Kidney epithelial cell (primary cell): ENCODE data around the gene IL17RA. TPM values are rescaled to one million over a fixed set of nuclear protein-coding genes. Genes with fewer than 3 reads are reported as not detected.

Source experiments
- DNase-seq: peaks from one replicate; pipeline ENCODE4 v3.0.0-alpha.2; 2010; ENCODE audit warnings: low read depth
- H3K27me3 ChIP-seq: 2 replicates; pipeline ENCODE4 v1.6.0; 2011; ENCODE audit warnings: low read length; ENCODE audit not compliant: control insufficient read depth, insufficient read depth
- H3K36me3 ChIP-seq: 2 replicates; pipeline ENCODE4 v1.5.1; 2011; ENCODE audit warnings: low read length; ENCODE audit not compliant: control insufficient read depth, insufficient read depth
- H3K4me3 ChIP-seq: 2 replicates; pipeline ENCODE4 v1.5.1; 2011; ENCODE audit warnings: low read depth, mild to moderate bottlenecking, control low read depth, low read length
- CTCF ChIP-seq: IDR thresholded peaks from 2 replicates; pipeline ENCODE4 v1.5.1; 2011; ENCODE audit warnings: mild to moderate bottlenecking, moderate library complexity, low read length, control low read depth, inconsistent platforms; ENCODE audit not compliant: insufficient read depth, poor library complexity, severe bottlenecking
- total RNA-seq: library from RNA; depleted of rRNA; stranded (reverse); fragments of >200 nt; gene quantifications from 2 replicates; pipeline ENCODE4 v1.2.3, GENCODE V29; 2015

IL17RA gene
- total RNA-seq, 1 donor from 2014 or later, result 11.7 TPM

- Histone ChIP-seq H3K36me3 (no peaks in the 10 kb centered on the region), H3K27me3 (no peaks in the 10 kb centered on the region), H3K4me3 (no peak overlapping the region)
- no peak for TF ChIP-seq CTCF
- no peak for DNase-seq
These were observed 12.3 kb downstream of the IL17RA start for GRCh38 chr22:17097062-17097461.

- TF ChIP-seq CTCF, result no peak
- no peak overlapping the region for H3K4me3 ChIP-seq
- no peaks in the 10 kb centered on the region for H3K27me3 ChIP-seq
- H3K36me3 ChIP-seq, result no peaks in the 10 kb centered on the region
- DNase-seq, result no peak
These were observed 12.9 kb downstream of the IL17RA start for GRCh38 chr22:17097701-17098100.

- H3K4me3 ChIP-seq, result no peak overlapping the region
- no peaks in the 10 kb centered on the region for H3K36me3 ChIP-seq
- no peak for DNase-seq
- no peaks in the 10 kb centered on the region for H3K27me3 ChIP-seq
- no peak for TF ChIP-seq CTCF
These were observed 13.6 kb downstream of the IL17RA start for GRCh38 chr22:17098379-17098819.

- DNase-seq, result no peak
- no peak overlapping the region for H3K4me3 ChIP-seq
- H3K27me3 ChIP-seq, result no peaks in the 10 kb centered on the region
- no peak for TF ChIP-seq CTCF
- H3K36me3 ChIP-seq, result no peaks in the 10 kb centered on the region
These were observed 15.8 kb downstream of the IL17RA start for GRCh38 chr22:17100621-17101020.

- peaks cover 1% of the 10 kb centered on the region for H3K36me3 ChIP-seq
- TF ChIP-seq CTCF, result no peak
- DNase-seq, result no peak
These were observed 16.9 kb downstream of the IL17RA start for GRCh38 chr22:17101475-17102296.

GRCh38 chr22:17102297-17102667 lies 17.5 kb downstream of the IL17RA start:
- H3K36me3 ChIP-seq, result peaks cover 1% of the 10 kb centered on the region
- H3K27me3 ChIP-seq, result no peaks in the 10 kb centered on the region
- TF ChIP-seq CTCF, result no peak
- DNase-seq, result no peak
- no peak overlapping the region for H3K4me3 ChIP-seq

More at GRCh38 chr22:17101475-17102296, 16.9 kb downstream of the IL17RA start:
- Histone ChIP-seq H3K27me3 (no peaks in the 10 kb centered on the region), H3K4me3 (no peak overlapping the region)
